ENCODE measurements around the gene NRAP. TPM values are rescaled to one million over a fixed set of nuclear protein-coding genes. Genes with fewer than 3 reads are reported as not detected.

Gene NRAP
- total and polyA plus RNA-seq, 2 experiments from 2014 or later, result not detected

DNA sequence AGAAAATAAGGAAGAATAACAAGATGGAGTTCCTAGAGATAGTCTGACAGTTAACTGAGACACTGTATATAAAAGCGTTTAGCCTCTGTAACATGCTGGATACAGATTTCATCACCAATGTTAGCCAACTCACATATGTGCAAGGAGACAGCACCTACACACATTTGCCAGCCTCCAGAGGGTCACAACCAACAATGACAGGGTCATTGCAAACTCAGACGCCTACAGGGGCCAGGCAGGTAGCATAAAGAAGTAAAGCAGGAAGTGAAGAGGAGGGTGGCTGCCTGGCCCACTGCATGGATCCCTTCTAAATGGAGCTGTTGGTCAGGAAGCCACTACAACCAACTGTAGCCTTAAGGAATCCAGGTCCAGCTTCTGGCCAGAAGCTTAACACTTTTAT is 50.4 kb downstream of the NRAP start (continued):
- TF ChIP-seq, protein P1, sequence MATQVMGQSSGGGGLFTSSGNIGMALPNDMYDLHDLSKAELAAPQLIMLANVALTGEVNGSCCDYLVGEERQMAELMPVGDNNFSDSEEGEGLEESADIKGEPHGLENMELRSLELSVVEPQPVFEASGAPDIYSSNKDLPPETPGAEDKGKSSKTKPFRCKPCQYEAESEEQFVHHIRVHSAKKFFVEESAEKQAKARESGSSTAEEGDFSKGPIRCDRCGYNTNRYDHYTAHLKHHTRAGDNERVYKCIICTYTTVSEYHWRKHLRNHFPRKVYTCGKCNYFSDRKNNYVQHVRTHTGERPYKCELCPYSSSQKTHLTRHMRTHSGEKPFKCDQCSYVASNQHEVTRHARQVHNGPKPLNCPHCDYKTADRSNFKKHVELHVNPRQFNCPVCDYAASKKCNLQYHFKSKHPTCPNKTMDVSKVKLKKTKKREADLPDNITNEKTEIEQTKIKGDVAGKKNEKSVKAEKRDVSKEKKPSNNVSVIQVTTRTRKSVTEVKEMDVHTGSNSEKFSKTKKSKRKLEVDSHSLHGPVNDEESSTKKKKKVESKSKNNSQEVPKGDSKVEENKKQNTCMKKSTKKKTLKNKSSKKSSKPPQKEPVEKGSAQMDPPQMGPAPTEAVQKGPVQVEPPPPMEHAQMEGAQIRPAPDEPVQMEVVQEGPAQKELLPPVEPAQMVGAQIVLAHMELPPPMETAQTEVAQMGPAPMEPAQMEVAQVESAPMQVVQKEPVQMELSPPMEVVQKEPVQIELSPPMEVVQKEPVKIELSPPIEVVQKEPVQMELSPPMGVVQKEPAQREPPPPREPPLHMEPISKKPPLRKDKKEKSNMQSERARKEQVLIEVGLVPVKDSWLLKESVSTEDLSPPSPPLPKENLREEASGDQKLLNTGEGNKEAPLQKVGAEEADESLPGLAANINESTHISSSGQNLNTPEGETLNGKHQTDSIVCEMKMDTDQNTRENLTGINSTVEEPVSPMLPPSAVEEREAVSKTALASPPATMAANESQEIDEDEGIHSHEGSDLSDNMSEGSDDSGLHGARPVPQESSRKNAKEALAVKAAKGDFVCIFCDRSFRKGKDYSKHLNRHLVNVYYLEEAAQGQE (IDR thresholded peaks at IDR 0.05; ENCODE audit: unreplicated experiment), result no peak
- TF ChIP-seq POLR2AphosphoS5 (IDR thresholded peaks at IDR 0.05; ENCODE audit: low read depth) (no peak), ZNF331 (CRISPR knock-in tag; IDR thresholded peaks at IDR 0.05; ENCODE audit: low read depth) (no peak), JUNB (IDR thresholded peaks at IDR 0.05; ENCODE audit: unreplicated experiment) (no peak)
- TF ChIP-seq, protein P2, sequence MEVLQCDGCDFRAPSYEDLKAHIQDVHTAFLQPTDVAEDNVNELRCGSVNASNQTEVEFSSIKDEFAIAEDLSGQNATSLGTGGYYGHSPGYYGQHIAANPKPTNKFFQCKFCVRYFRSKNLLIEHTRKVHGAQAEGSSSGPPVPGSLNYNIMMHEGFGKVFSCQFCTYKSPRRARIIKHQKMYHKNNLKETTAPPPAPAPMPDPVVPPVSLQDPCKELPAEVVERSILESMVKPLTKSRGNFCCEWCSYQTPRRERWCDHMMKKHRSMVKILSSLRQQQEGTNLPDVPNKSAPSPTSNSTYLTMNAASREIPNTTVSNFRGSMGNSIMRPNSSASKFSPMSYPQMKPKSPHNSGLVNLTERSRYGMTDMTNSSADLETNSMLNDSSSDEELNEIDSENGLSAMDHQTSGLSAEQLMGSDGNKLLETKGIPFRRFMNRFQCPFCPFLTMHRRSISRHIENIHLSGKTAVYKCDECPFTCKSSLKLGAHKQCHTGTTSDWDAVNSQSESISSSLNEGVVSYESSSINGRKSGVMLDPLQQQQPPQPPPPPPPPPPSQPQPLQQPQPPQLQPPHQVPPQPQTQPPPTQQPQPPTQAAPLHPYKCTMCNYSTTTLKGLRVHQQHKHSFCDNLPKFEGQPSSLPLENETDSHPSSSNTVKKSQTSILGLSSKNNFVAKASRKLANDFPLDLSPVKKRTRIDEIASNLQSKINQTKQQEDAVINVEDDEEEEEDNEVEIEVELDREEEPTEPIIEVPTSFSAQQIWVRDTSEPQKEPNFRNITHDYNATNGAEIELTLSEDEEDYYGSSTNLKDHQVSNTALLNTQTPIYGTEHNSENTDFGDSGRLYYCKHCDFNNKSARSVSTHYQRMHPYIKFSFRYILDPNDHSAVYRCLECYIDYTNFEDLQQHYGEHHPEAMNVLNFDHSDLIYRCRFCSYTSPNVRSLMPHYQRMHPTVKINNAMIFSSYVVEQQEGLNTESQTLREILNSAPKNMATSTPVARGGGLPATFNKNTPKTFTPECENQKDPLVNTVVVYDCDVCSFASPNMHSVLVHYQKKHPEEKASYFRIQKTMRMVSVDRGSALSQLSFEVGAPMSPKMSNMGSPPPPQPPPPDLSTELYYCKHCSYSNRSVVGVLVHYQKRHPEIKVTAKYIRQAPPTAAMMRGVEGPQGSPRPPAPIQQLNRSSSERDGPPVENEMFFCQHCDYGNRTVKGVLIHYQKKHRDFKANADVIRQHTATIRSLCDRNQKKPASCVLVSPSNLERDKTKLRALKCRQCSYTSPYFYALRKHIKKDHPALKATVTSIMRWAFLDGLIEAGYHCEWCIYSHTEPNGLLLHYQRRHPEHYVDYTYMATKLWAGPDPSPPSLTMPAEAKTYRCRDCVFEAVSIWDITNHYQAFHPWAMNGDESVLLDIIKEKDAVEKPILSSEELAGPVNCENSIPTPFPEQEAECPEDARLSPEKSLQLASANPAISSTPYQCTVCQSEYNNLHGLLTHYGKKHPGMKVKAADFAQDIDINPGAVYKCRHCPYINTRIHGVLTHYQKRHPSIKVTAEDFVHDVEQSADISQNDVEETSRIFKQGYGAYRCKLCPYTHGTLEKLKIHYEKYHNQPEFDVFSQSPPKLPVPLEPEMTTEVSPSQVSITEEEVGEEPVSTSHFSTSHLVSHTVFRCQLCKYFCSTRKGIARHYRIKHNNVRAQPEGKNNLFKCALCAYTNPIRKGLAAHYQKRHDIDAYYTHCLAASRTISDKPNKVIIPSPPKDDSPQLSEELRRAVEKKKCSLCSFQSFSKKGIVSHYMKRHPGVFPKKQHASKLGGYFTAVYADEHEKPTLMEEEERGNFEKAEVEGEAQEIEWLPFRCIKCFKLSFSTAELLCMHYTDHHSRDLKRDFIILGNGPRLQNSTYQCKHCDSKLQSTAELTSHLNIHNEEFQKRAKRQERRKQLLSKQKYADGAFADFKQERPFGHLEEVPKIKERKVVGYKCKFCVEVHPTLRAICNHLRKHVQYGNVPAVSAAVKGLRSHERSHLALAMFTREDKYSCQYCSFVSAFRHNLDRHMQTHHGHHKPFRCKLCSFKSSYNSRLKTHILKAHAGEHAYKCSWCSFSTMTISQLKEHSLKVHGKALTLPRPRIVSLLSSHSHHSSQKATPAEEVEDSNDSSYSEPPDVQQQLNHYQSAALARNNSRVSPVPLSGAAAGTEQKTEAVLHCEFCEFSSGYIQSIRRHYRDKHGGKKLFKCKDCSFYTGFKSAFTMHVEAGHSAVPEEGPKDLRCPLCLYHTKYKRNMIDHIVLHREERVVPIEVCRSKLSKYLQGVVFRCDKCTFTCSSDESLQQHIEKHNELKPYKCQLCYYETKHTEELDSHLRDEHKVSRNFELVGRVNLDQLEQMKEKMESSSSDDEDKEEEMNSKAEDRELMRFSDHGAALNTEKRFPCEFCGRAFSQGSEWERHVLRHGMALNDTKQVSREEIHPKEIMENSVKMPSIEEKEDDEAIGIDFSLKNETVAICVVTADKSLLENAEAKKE (CRISPR knock-in tag; IDR thresholded peaks at IDR 0.05), result no peak

DNA sequence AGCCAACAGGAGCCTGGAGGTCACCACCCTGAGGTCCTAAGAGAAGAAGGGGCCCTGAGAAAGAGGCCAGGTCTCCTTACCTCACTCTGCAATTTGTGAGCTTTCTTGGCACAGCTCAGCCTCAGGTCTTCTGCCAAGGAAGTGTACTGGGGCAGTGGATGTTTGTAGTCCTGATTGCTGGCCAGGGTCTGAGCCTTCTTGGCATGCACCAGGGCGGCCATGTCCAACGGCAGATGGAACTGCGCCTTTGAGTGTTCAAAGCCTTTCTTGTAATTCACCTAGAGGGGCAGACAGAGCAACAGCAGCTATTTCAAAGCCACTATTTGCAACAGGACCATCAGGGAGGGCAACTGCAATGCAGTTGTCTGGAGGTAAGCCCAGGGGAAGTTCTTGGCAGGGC is 51.7 kb downstream of the NRAP start:
- Mint-ChIP-seq H3K9me3 (no peaks in the 10 kb centered on the region), H3K27me3 (ENCODE audit: insufficient read depth, low read depth, poor library complexity) (peaks cover 7% of the 10 kb centered on the region), H3K4me1 (peaks cover 51% of the 10 kb centered on the region), H3K27ac (no peak overlapping the region), H3K36me3 (ENCODE audit: low read depth) (no peaks in the 10 kb centered on the region), H3K4me3 (no peak overlapping the region)
- no peak overlapping the region for H3K4me3 ChIP-seq
- no peaks in the 10 kb centered on the region for H4K20me1 ChIP-seq (replicated peaks; ENCODE audit: insufficient read depth)
- no peaks in the 10 kb centered on the region for H3K9me2 ChIP-seq (ENCODE audit: insufficient read depth)
- peaks cover 29% of the 10 kb centered on the region for H3K4me1 ChIP-seq (ENCODE audit: insufficient read depth)
- no peak overlapping the region for H3K27ac ChIP-seq (ENCODE audit: low read depth)
- H2AFZ ChIP-seq, result no peak overlapping the region
- DNase-seq (ENCODE audit: low spot score), result no peak
- no peak for ATAC-seq
- no peaks in the 10 kb centered on the region for H3K79me2 ChIP-seq (replicated peaks; ENCODE audit: insufficient read depth)
- H3F3A ChIP-seq (replicated peaks; ENCODE audit: low read depth), result no peaks in the 10 kb centered on the region
- no peak overlapping the region for H3K4me2 ChIP-seq
- peaks cover 5% of the 10 kb centered on the region for H3K27me3 ChIP-seq (ENCODE audit: insufficient read depth)
- H3K36me3 ChIP-seq (ENCODE audit: insufficient read depth), result no peaks in the 10 kb centered on the region
- no peak for TF ChIP-seq EZH2phosphoT487 (IDR thresholded peaks at IDR 0.05; ENCODE audit: unreplicated experiment)
- TF ChIP-seq, protein P3, sequence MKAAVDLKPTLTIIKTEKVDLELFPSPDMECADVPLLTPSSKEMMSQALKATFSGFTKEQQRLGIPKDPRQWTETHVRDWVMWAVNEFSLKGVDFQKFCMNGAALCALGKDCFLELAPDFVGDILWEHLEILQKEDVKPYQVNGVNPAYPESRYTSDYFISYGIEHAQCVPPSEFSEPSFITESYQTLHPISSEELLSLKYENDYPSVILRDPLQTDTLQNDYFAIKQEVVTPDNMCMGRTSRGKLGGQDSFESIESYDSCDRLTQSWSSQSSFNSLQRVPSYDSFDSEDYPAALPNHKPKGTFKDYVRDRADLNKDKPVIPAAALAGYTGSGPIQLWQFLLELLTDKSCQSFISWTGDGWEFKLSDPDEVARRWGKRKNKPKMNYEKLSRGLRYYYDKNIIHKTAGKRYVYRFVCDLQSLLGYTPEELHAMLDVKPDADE (IDR thresholded peaks at IDR 0.05), result no peak

Measured in GM23338 (cell line).